Prostate gland (tissue), 2 donors: ENCODE results near the gene GPBP1L1. TPM values are rescaled to one million over a fixed set of nuclear protein-coding genes. Genes with fewer than 3 reads are reported as not detected.
"Not testable (repeated sequence)": the region's sequence is repeated elsewhere in the genome, so short reads cannot be mapped to it uniquely, and the experiment has no call there.

Experiments used
- DNase-seq: peaks from one replicate; pipeline ENCODE4 v3.0.0-alpha.2; 2019; ENCODE audit warnings: low spot score
- H3K27ac ChIP-seq, 2 donors: fragments of 200-600 bp; sonication (generic); 2 replicates each; pipeline ENCODE4 v1.5.1; 2017 to 2019
- H3K27me3 ChIP-seq: fragments of 200-600 bp; sonication (generic); replicated peaks from 2 replicates; pipeline ENCODE4 v1.5.1; 2019; ENCODE audit not compliant: insufficient read depth
- H3K36me3 ChIP-seq, 2 donors: fragments of 200-600 bp; sonication (generic); 1 replicate in 1 of 2; 2 replicates in 1 of 2; pipeline versions ENCODE4 v1.5.1 to v1.8.1; 2017 to 2019
- H3K4me1 ChIP-seq: fragments of 200-600 bp; sonication (generic); replicated peaks from 2 replicates; pipeline ENCODE4 v1.5.1; 2019
- H3K4me3 ChIP-seq, 2 donors: fragments of 200-600 bp; sonication (generic); 2 replicates each; pipeline ENCODE4 v1.5.1; 2017 to 2019
- H3K9me3 ChIP-seq: fragments of 200-600 bp; sonication (generic); 2 replicates; pipeline ENCODE4 v1.5.1; 2017
- POLR2A ChIP-seq: fragments of 450-650 bp; IDR thresholded peaks from one replicate; pipeline ENCODE4 v1.6.1; 2016; ENCODE audit warnings: antibody characterized with exemption, mild to moderate bottlenecking
- POLR2AphosphoS5 ChIP-seq: sonication (generic); formaldehyde crosslinking; IDR thresholded peaks from one replicate; pipeline ENCODE4 v1.6.1; 2017; ENCODE audit warnings: antibody characterized with exemption
- WGBS: methylation state at CpG from one replicate; pipeline ENCODE4 v1.1.5; 2018; 5-methylcytosine and 5-hydroxymethylcytosine counted together
- intact Hi-C: fragments of 100-400 bp; cut with DNase I; formaldehyde crosslinking; loops from one replicate; pipeline ENCODE4 v1.14.2; 2022
- total RNA-seq, 2 donors: library from RNA; depleted of rRNA; stranded (reverse); fragments of >200 nt; gene quantifications; one replicate each; pipeline ENCODE4 v1.1.0, GENCODE V29; 2016
- TF ChIP-seq, protein P1 (sequence below), 4 experiments: fragments of 200-600 bp in 2 of 4; fragments of 450-650 bp in 2 of 4; sonication (generic) in 2 of 4; IDR thresholded peaks; 1 replicate in 3 of 4; 2 replicates in 1 of 4; pipeline ENCODE4 v1.5.1; 2016 to 2019; ENCODE audit warnings: antibody characterized with exemption in 4 of 4, mild to moderate bottlenecking in 2 of 4, moderate library complexity in 2 of 4

The GPBP1L1 gene
- total RNA-seq, 2 donors from 2014 or later = 120 to 153 TPM

- H3K27me3 ChIP-seq = no peaks in the 10 kb centered on the region
- intact Hi-C loops = no loop called here
- H3K4me3 ChIP-seq = no peak overlapping the region
- 83% methylated on average over 6 of the region's 6 CpGs for WGBS
- TF ChIP-seq, protein P1, sequence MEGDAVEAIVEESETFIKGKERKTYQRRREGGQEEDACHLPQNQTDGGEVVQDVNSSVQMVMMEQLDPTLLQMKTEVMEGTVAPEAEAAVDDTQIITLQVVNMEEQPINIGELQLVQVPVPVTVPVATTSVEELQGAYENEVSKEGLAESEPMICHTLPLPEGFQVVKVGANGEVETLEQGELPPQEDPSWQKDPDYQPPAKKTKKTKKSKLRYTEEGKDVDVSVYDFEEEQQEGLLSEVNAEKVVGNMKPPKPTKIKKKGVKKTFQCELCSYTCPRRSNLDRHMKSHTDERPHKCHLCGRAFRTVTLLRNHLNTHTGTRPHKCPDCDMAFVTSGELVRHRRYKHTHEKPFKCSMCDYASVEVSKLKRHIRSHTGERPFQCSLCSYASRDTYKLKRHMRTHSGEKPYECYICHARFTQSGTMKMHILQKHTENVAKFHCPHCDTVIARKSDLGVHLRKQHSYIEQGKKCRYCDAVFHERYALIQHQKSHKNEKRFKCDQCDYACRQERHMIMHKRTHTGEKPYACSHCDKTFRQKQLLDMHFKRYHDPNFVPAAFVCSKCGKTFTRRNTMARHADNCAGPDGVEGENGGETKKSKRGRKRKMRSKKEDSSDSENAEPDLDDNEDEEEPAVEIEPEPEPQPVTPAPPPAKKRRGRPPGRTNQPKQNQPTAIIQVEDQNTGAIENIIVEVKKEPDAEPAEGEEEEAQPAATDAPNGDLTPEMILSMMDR (IDR thresholded peaks at IDR 0.05) = no peak
- TF ChIP-seq POLR2AphosphoS5 (no peak), POLR2A (no peak)
- H3K9me3 ChIP-seq = no peaks in the 10 kb centered on the region
- DNase-seq = no peak
- peaks cover 15% of the 10 kb centered on the region for H3K4me1 ChIP-seq
- H3K27ac ChIP-seq = no peak overlapping the region
- H3K36me3 ChIP-seq = no peaks in the 10 kb centered on the region
Measured at GRCh38 chr1:45682942-45683341, 3.4 kb downstream of the GPBP1L1 start.

- H3K27ac ChIP-seq = no peak overlapping the region
- no peak overlapping the region for H3K4me3 ChIP-seq
- H3K27me3 ChIP-seq = no peaks in the 10 kb centered on the region
- 13% methylated on average over 3 of the region's 3 CpGs for WGBS
- DNase-seq = no peak
- no peaks in the 10 kb centered on the region for H3K9me3 ChIP-seq
- no peaks in the 10 kb centered on the region for H3K36me3 ChIP-seq
- TF ChIP-seq, protein P1 (IDR thresholded peaks at IDR 0.05) = no peak
- TF ChIP-seq POLR2AphosphoS5 (no peak), POLR2A (no peak)
- peaks cover 15% of the 10 kb centered on the region for H3K4me1 ChIP-seq
- intact Hi-C loops = no loop called here
Measured at GRCh38 chr1:45679123-45679522, 7.2 kb downstream of the GPBP1L1 start.

GRCh38 chr1:45678489-45678888, 7.8 kb downstream of the GPBP1L1 start:
- no peaks in the 10 kb centered on the region for H3K27me3 ChIP-seq
- H3K9me3 ChIP-seq = no peaks in the 10 kb centered on the region
- H3K4me3 ChIP-seq = no peak overlapping the region
- intact Hi-C loops = no loop called here
- DNase-seq = no peak
- no peaks in the 10 kb centered on the region for H3K36me3 ChIP-seq
- no peak overlapping the region for H3K27ac ChIP-seq
- peaks cover 15% of the 10 kb centered on the region for H3K4me1 ChIP-seq
- TF ChIP-seq POLR2AphosphoS5 (no peak), POLR2A (no peak)
- TF ChIP-seq, protein P1 (IDR thresholded peaks at IDR 0.05) = no peak

DNA sequence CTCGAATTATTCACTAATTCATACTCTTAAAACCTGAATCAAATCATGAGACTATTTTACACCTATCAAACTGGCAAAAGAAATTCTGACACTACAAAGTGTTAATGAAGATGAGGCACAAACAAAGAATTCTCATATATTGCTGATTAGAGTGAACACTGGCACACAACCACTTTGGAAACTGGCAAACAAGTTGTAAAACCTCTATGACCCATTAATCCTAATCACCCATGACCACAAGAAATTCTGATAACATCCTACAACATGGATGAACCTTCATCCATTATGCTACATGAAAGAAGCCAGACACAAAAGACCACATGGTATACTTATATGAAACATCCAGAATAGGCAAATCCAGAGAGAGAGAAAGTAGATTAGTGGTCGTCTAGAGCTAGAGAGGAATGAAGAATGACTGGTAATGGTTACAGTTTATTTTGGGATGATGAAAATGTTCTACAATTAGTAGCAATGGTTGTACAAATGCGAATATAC, 8.5 kb downstream of the GPBP1L1 start:
- Histone ChIP-seq H3K27ac (no peak overlapping the region), H3K4me3 (no peak overlapping the region), H3K9me3 (no peaks in the 10 kb centered on the region), H3K36me3 (no peaks in the 10 kb centered on the region), H3K27me3 (no peaks in the 10 kb centered on the region), H3K4me1 (peaks cover 15% of the 10 kb centered on the region)
- intact Hi-C loops = no loop called here
- DNase-seq = no peak
- WGBS = 70% methylated on average over 3 of the region's 3 CpGs
- TF ChIP-seq POLR2AphosphoS5 (no peak), POLR2A (no peak)
- TF ChIP-seq, protein P1 (IDR thresholded peaks at IDR 0.05) = no peak

DNA sequence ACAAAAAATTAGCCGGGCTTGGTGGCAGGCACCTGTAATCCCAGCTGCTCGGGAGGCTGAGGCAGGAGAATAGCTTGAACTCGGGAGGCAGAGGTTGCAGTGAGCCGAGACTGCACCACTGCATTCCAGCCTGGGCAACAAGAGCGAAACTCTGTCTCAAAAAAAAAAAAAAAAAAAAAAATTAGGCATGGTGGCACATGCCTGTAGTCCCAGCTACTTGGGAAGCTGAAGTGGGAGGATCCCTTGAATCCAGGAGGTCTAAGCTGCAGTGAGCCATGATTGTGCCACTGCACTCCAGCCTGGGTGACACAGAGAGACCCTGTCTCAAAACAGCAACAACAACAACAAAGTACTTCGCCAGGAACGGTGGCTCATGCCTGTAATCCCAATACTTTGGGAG, 9.8 kb downstream of the GPBP1L1 start:
- H3K27me3 ChIP-seq, H3K4me3 ChIP-seq, H3K9me3 ChIP-seq, DNase-seq, H3K27ac ChIP-seq, intact Hi-C loops, H3K36me3 ChIP-seq: not testable (repeated sequence)
- peaks cover 15% of the 10 kb centered on the region for H3K4me1 ChIP-seq
- 95% methylated on average over 7 of the region's 7 CpGs for WGBS
